Bone marrow (tissue), 2 donors: ENCODE results near the gene INPP5D.
A peak's percentile ranks its signal among the peaks of the same experiment; 100 is the strongest.
"Not testable (repeated sequence)": the region's sequence is repeated elsewhere in the genome, so short reads cannot be mapped to it uniquely, and the experiment has no call there.

Experiments used
- DNase-seq, 2 donors: peaks; one replicate each; lab custom pipeline; 2025; lab: John Stamatoyannopoulos, UW

The INPP5D gene

GRCh38 chr2:233174137-233174536, 114.0 kb downstream of the INPP5D start:
- no peak for DNase-seq

- no peak for DNase-seq
Measured at GRCh38 chr2:233178994-233179847, 119.1 kb downstream of the INPP5D start.

- no peak for DNase-seq
Measured at GRCh38 chr2:233179848-233180366, 119.8 kb downstream of the INPP5D start.

GRCh38 chr2:233183869-233184418, 123.8 kb downstream of the INPP5D start:
- no peak for DNase-seq

- no peak for DNase-seq
Measured at GRCh38 chr2:233184669-233185068, 124.5 kb downstream of the INPP5D start.

- DNase-seq, result no peak
Measured at GRCh38 chr2:233185330-233185729, 125.2 kb downstream of the INPP5D start.

GRCh38 chr2:233185963-233186362, 125.8 kb downstream of the INPP5D start:
- DNase-seq, result no peak

GRCh38 chr2:233186851-233187250, 126.7 kb downstream of the INPP5D start:
- DNase-seq, result no peak

GRCh38 chr2:233189025-233189424, 128.9 kb downstream of the INPP5D start:
- no peak for DNase-seq

GRCh38 chr2:233191016-233191415, 130.9 kb downstream of the INPP5D start:
- DNase-seq, result peak in 1 of 2 donors; percentile 16

- no peak for DNase-seq
Measured at GRCh38 chr2:233193738-233194137, 133.6 kb downstream of the INPP5D start.

GRCh38 chr2:233195027-233195426, 134.9 kb downstream of the INPP5D start:
- no peak for DNase-seq

- no peak for DNase-seq
Measured at GRCh38 chr2:233197022-233197421, 136.9 kb downstream of the INPP5D start.

- DNase-seq, result no peak
Measured at GRCh38 chr2:233198026-233198425, 137.9 kb downstream of the INPP5D start.

GRCh38 chr2:233199870-233200269, 139.7 kb downstream of the INPP5D start:
- no peak for DNase-seq

GRCh38 chr2:233200790-233201189, 140.6 kb downstream of the INPP5D start:
- not testable (repeated sequence) for DNase-seq

- peak in 1 of 2 donors; percentile 12 for DNase-seq
Measured at GRCh38 chr2:233201258-233202013, 141.3 kb downstream of the INPP5D start.

- no peak for DNase-seq
Measured at GRCh38 chr2:233202531-233202944, 142.4 kb downstream of the INPP5D start.

- DNase-seq, result no peak
Measured at GRCh38 chr2:233203060-233203459, 142.9 kb downstream of the INPP5D start.

GRCh38 chr2:233204286-233204936, 144.3 kb downstream of the INPP5D start:
- DNase-seq, result no peak

GRCh38 chr2:233208382-233209116, 148.4 kb downstream of the INPP5D start:
- DNase-seq, result no peak
